Activated CD8-positive, alpha-beta T cell treated with anti-CD3 and anti-CD28 coated beads for 36 hours (primary cell): ENCODE measurements around the gene TBC1D19. TPM values are rescaled to one million over a fixed set of nuclear protein-coding genes. Genes with fewer than 3 reads are reported as not detected.

Experiments used
- ATAC-seq: fragments of 200-7000 bp; cut with Tn5 transposase; one replicate; pipeline ENCODE4 v1.10.0; 2021; ENCODE audit warnings: mild to moderate bottlenecking, moderate library complexity
- CTCF ChIA-PET: fragments of 350-600 bp; sonication (Branson Sonifier 250); formaldehyde crosslinking; loops from one replicate; lab custom pipeline; 2021; ENCODE audit warnings: antibody characterized with exemption; lab: Charles Lee
- POLR2A ChIA-PET: fragments of 350-600 bp; sonication (Branson Sonifier 250); formaldehyde crosslinking; loops from one replicate; lab custom pipeline; 2021; ENCODE audit warnings: antibody characterized with exemption; lab: Charles Lee
- DNase-seq: peaks from one replicate; pipeline ENCODE4 v3.0.0-alpha.2; 2020
- H3K27ac Mint-ChIP-seq: one replicate; pipeline ENCODE4 v1.8.0; 2021; ENCODE audit warnings: mild to moderate bottlenecking, mixed read lengths
- H3K27me3 Mint-ChIP-seq: one replicate; pipeline ENCODE4 v1.8.0; 2021; ENCODE audit warnings: mixed read lengths
- H3K36me3 Mint-ChIP-seq: one replicate; pipeline ENCODE4 v1.8.0; 2021; ENCODE audit warnings: low read depth, mixed read lengths
- H3K4me1 Mint-ChIP-seq: one replicate; pipeline ENCODE4 v1.8.0; 2021; ENCODE audit warnings: low read depth, mixed read lengths
- H3K4me3 Mint-ChIP-seq: one replicate; pipeline ENCODE4 v1.8.0; 2021; ENCODE audit warnings: mild to moderate bottlenecking, moderate library complexity, mixed read lengths
- H3K9me3 Mint-ChIP-seq: one replicate; pipeline ENCODE4 v1.8.0; 2021; ENCODE audit warnings: mixed read lengths
- CTCF ChIP-seq: fragments of 200-600 bp; IDR thresholded peaks from one replicate; pipeline ENCODE4 v1.8.0; 2022; ENCODE audit warnings: antibody characterized with exemption, mild to moderate bottlenecking
- intact Hi-C: fragments of 100-400 bp; cut with micrococcal nuclease; formaldehyde crosslinking; loops from one replicate; pipeline ENCODE4 v1.10.0; 2022
- total RNA-seq, 2 experiments: library from RNA; stranded (reverse); gene quantifications; one replicate each; pipeline ENCODE4 v1.2.3, GENCODE V29; 2021

TBC1D19 gene
- total RNA-seq, 2 experiments from 2014 or later: 4.0 to 4.5 TPM

- ChIA-PET CTCF (no interaction called here), POLR2A (no interaction called here)
- Mint-ChIP-seq H3K4me1 (peaks cover 10% of the 10 kb centered on the region), H3K27ac (no peak overlapping the region), H3K4me3 (no peak overlapping the region), H3K36me3 (peaks cover 7% of the 10 kb centered on the region), H3K27me3 (no peaks in the 10 kb centered on the region), H3K9me3 (no peaks in the 10 kb centered on the region)
- no peak for TF ChIP-seq CTCF
- intact Hi-C loops: no loop called here
- DNase-seq: no peak
- no peak for ATAC-seq
Observed at GRCh38 chr4:26751004-26751403, 167.1 kb downstream of the TBC1D19 start.

DNA sequence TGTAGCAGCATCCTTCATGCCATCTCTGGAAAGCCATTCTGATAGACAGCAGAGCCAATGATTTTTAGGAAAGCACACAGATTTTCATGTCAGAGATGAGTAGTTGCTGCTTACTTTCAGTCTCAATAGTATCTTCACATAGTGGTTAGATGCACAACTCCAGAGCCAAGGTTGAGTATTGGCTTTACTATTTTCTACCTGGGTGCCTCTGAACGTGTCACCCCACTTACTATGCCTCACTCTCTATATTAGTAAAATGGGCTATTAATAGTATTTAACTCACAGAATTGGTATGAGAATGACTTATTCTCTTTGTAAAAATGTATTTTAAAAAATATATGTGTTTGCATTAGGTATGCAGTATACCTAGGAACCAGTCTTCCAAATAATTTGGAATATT lies 168.0 kb downstream of the TBC1D19 start:
- Mint-ChIP-seq H3K4me1 (peaks cover 4% of the 10 kb centered on the region), H3K9me3 (no peaks in the 10 kb centered on the region), H3K27ac (no peak overlapping the region), H3K4me3 (no peak overlapping the region), H3K36me3 (peaks cover 4% of the 10 kb centered on the region), H3K27me3 (no peaks in the 10 kb centered on the region)
- TF ChIP-seq CTCF: no peak
- POLR2A ChIA-PET: no interaction called here
- peak; percentile 69 for ATAC-seq
- DNase-seq: no peak
- CTCF ChIA-PET: no interaction called here
- intact Hi-C loops: no loop called here

- intact Hi-C loops: no loop called here
Observed at GRCh38 chr4:26753187-26753586, 169.3 kb downstream of the TBC1D19 start.

GRCh38 chr4:26753617-26754016 lies 169.7 kb downstream of the TBC1D19 start:
- DNase-seq: no peak
- Mint-ChIP-seq H3K36me3 (peaks cover 3% of the 10 kb centered on the region), H3K27me3 (no peaks in the 10 kb centered on the region), H3K9me3 (no peaks in the 10 kb centered on the region), H3K4me1 (no peaks in the 10 kb centered on the region), H3K27ac (no peak overlapping the region), H3K4me3 (no peak overlapping the region)
- no peak for TF ChIP-seq CTCF
- ATAC-seq: no peak
- ChIA-PET POLR2A (no interaction called here), CTCF (no interaction called here)
- intact Hi-C loops: no loop called here

More at GRCh38 chr4:26753187-26753586, 169.3 kb downstream of the TBC1D19 start:
- Mint-ChIP-seq H3K4me1 (no peaks in the 10 kb centered on the region), H3K9me3 (no peaks in the 10 kb centered on the region), H3K36me3 (peaks cover 4% of the 10 kb centered on the region), H3K4me3 (no peak overlapping the region), H3K27me3 (no peaks in the 10 kb centered on the region), H3K27ac (no peak overlapping the region)
- ChIA-PET POLR2A (no interaction called here), CTCF (no interaction called here)
- ATAC-seq (no peak), DNase-seq (no peak)
- TF ChIP-seq CTCF: no peak

GRCh38 chr4:26757751-26758150 lies 173.9 kb downstream of the TBC1D19 start:
- Mint-ChIP-seq H3K9me3 (no peaks in the 10 kb centered on the region), H3K4me3 (no peak overlapping the region), H3K36me3 (no peaks in the 10 kb centered on the region), H3K27me3 (no peaks in the 10 kb centered on the region), H3K4me1 (peaks cover 2% of the 10 kb centered on the region), H3K27ac (no peak overlapping the region)
- no peak for TF ChIP-seq CTCF
- DNase-seq: no peak
- intact Hi-C loops: no loop called here
- POLR2A ChIA-PET: interaction anchor here (0.6 kb wide), 1 partner anchor 127 kb away, joined by 3 read pairs; no protein-coding TSS in a partner anchor
- ATAC-seq: no peak
- CTCF ChIA-PET: interaction anchor here (1.2 kb wide), 1 partner anchor 249 kb away, joined by 6 read pairs; no protein-coding TSS in a partner anchor
